Peyer's patch (tissue), 4 donors: ENCODE measurements around the gene COL23A1.

ENCODE experiments used
- CTCF ChIP-seq, 6 experiments: fragments of 450-650 bp in 4 of 6; fragments of 200-600 bp in 2 of 6; sonication (generic) in 1 of 6; IDR thresholded peaks; one replicate each; pipeline ENCODE4 v1.5.1; 2017 to 2019; ENCODE audit warnings: antibody characterized with exemption in 6 of 6, mild to moderate bottlenecking in 3 of 6, moderate library complexity in 1 of 6
- POLR2A ChIP-seq, 2 donors: fragments of 450-650 bp; IDR thresholded peaks; one replicate each; pipeline ENCODE4 v1.5.1; 2017; ENCODE audit warnings: antibody characterized with exemption in 2 of 2, mild to moderate bottlenecking in 2 of 2, moderate library complexity in 2 of 2

GRCh38 chr5:178368274-178368673, 221.9 kb downstream of the COL23A1 start:
- TF ChIP-seq CTCF (IDR thresholded peaks at IDR 0.05), result no peak
- TF ChIP-seq POLR2A (IDR thresholded peaks at IDR 0.05), result no peak
